Smooth muscle cell (in vitro differentiated cells): ENCODE results near the gene MLPH. TPM values are rescaled to one million over a fixed set of nuclear protein-coding genes. Genes with fewer than 3 reads are reported as not detected.

Experiments
- DNase-seq: peaks from one replicate; lab custom pipeline; 2025; ENCODE audit not compliant: unreplicated experiment; lab: John Stamatoyannopoulos, UW
- H2AFZ ChIP-seq: fragments of 200-600 bp; sonication (generic); 2 replicates; pipeline ENCODE4 v1.6.0; 2016; ENCODE audit warnings: antibody characterized with exemption, low read depth, mild to moderate bottlenecking
- H3F3A ChIP-seq: fragments of 200-600 bp; sonication (generic); 2 replicates; pipeline ENCODE4 v1.6.0; 2017; ENCODE audit warnings: antibody characterized with exemption, low read depth
- H3K27ac ChIP-seq: fragments of 200-600 bp; sonication (generic); 2 replicates; pipeline ENCODE4 v1.5.1; 2016; ENCODE audit warnings: low read depth, mild to moderate bottlenecking
- H3K27me3 ChIP-seq: fragments of 200-600 bp; sonication (generic); 2 replicates; pipeline ENCODE4 v1.6.1; 2016; ENCODE audit warnings: low read depth, mild to moderate bottlenecking
- H3K36me3 ChIP-seq: fragments of 200-600 bp; sonication (generic); 2 replicates; pipeline ENCODE4 v1.5.1; 2016; ENCODE audit warnings: low read depth
- H3K4me1 ChIP-seq: fragments of 200-600 bp; sonication (generic); 2 replicates; pipeline ENCODE4 v1.5.1; 2016; ENCODE audit warnings: low read depth
- H3K4me2 ChIP-seq: fragments of 200-600 bp; sonication (generic); 2 replicates; pipeline ENCODE4 v1.6.0; 2016; ENCODE audit warnings: mild to moderate bottlenecking
- H3K4me3 ChIP-seq: fragments of 200-600 bp; sonication (generic); 2 replicates; pipeline ENCODE4 v1.5.1; 2016; ENCODE audit warnings: mild to moderate bottlenecking
- H3K79me2 ChIP-seq: fragments of 200-600 bp; sonication (generic); 2 replicates; pipeline ENCODE4 v1.6.0; 2016; ENCODE audit warnings: low read depth, mild to moderate bottlenecking
- H3K9ac ChIP-seq: fragments of 200-600 bp; sonication (generic); 2 replicates; pipeline ENCODE4 v1.6.0; 2016; ENCODE audit warnings: low read depth
- H3K9me3 ChIP-seq: fragments of 200-600 bp; sonication (generic); replicated peaks from 2 replicates; pipeline ENCODE4 v1.5.1; 2016; ENCODE audit warnings: low read depth
- H4K20me1 ChIP-seq: fragments of 200-600 bp; sonication (generic); 2 replicates; pipeline ENCODE4 v1.6.0; 2016; ENCODE audit warnings: low read depth
- WGBS: methylation state at CpG from one replicate; pipeline ENCODE4 v1.1.7; 2016; ENCODE audit warnings: low lambda C conversion rate; 5-methylcytosine and 5-hydroxymethylcytosine counted together
- polyA plus RNA-seq: library from polyadenylated mRNA; unstranded; fragments of >200 nt; fragmentation: Nextera tagmentation; extraction: Ambion mirVana; gene quantifications from 2 replicates; pipeline ENCODE4 v1.2.1, GENCODE V29; 2016
- total RNA-seq: library from RNA; depleted of rRNA; stranded (reverse); fragments of >200 nt; gene quantifications from 2 replicates; pipeline ENCODE4 v1.2.3, GENCODE V29; 2014
- TF ChIP-seq, protein P1 (sequence below): fragments of 200-600 bp; sonication (generic); IDR thresholded peaks from 2 replicates; pipeline ENCODE4 v1.5.1; 2017; ENCODE audit warnings: borderline replicate concordance, mild to moderate bottlenecking, antibody characterized with exemption; ENCODE audit not compliant: insufficient read depth, poor library complexity, severe bottlenecking

Gene MLPH
- total and polyA plus RNA-seq, 2 experiments from 2014 or later, result 32.8 to 36.4 TPM

DNA sequence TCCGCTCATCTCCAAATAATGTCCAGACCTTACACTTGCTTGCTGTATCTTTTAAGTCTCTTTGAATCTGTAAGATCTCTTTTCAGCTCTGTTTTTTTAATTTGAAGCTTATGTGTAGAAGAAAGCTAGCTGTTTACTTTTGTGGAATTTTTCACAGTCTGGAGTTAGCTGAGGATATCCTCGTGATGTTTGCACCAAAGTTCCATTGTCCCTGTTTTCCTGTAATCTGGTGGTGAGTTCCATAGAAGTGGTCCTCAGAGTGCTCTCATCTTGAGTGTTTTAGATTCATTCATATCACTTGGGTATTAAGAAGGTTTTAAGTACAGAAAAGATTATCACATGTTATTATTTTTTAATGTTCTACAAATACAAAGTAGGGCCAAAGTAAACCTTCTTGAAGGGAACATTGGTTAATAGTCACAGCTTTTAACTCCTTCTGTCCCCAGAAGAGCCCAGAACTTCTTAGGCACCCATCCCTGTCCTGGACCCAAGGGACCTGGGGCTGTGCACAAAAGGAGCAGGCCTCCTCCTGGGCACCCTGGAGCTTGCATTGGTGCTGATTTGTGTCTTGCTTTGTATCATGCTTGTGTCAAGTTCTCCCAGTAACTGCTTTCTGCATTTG lies 15.0 kb downstream of the MLPH start:
- Histone ChIP-seq H3K9me3 (no peaks in the 10 kb centered on the region), H3K4me3 (no peak overlapping the region), H3K36me3 (no peaks in the 10 kb centered on the region), H2AFZ (no peak overlapping the region), H3F3A (peaks cover 15% of the 10 kb centered on the region), H4K20me1 (no peaks in the 10 kb centered on the region), H3K79me2 (peaks cover 13% of the 10 kb centered on the region), H3K9ac (no peak overlapping the region), H3K27me3 (no peaks in the 10 kb centered on the region), H3K4me2 (peak overlapping the region; percentile 68), H3K27ac (peak overlapping the region; percentile 95), H3K4me1 (peaks cover 12% of the 10 kb centered on the region)
- TF ChIP-seq, protein P1, sequence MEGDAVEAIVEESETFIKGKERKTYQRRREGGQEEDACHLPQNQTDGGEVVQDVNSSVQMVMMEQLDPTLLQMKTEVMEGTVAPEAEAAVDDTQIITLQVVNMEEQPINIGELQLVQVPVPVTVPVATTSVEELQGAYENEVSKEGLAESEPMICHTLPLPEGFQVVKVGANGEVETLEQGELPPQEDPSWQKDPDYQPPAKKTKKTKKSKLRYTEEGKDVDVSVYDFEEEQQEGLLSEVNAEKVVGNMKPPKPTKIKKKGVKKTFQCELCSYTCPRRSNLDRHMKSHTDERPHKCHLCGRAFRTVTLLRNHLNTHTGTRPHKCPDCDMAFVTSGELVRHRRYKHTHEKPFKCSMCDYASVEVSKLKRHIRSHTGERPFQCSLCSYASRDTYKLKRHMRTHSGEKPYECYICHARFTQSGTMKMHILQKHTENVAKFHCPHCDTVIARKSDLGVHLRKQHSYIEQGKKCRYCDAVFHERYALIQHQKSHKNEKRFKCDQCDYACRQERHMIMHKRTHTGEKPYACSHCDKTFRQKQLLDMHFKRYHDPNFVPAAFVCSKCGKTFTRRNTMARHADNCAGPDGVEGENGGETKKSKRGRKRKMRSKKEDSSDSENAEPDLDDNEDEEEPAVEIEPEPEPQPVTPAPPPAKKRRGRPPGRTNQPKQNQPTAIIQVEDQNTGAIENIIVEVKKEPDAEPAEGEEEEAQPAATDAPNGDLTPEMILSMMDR, result no peak
- no peak for DNase-seq
- 59% methylated on average over 2 of the region's 2 CpGs for WGBS

DNA sequence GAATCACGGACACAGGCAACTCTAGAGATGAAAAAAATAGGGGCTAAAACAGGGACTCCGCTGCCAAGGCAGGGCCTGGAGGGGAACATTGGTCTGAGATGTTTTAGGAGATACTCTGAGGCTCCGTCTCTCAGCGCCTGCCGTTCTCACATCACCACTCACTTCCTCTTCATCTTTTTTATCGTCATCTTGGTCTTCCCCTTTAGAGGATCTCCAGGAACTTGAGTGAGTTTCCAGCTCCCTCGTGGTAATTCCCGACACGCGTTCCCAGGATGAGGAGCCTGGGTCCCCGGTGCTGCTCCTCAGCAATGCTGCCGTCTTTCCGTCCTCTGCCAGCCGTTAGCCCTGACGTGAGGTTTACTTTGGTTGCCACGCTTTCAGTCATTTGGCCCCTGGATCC lies 16.1 kb downstream of the MLPH start:
- Histone ChIP-seq H3K27ac (peak overlapping the region; percentile 95), H3K4me3 (no peak overlapping the region), H3K36me3 (no peaks in the 10 kb centered on the region), H4K20me1 (no peaks in the 10 kb centered on the region), H3F3A (peaks cover 15% of the 10 kb centered on the region), H3K27me3 (no peaks in the 10 kb centered on the region), H3K4me1 (peaks cover 12% of the 10 kb centered on the region), H3K4me2 (no peak overlapping the region), H3K9me3 (no peaks in the 10 kb centered on the region), H2AFZ (no peak overlapping the region), H3K9ac (no peak overlapping the region), H3K79me2 (peaks cover 13% of the 10 kb centered on the region)
- no peak for DNase-seq
- TF ChIP-seq, protein P1, result no peak
- WGBS, result 94% methylated on average over 16 of the region's 16 CpGs

DNA sequence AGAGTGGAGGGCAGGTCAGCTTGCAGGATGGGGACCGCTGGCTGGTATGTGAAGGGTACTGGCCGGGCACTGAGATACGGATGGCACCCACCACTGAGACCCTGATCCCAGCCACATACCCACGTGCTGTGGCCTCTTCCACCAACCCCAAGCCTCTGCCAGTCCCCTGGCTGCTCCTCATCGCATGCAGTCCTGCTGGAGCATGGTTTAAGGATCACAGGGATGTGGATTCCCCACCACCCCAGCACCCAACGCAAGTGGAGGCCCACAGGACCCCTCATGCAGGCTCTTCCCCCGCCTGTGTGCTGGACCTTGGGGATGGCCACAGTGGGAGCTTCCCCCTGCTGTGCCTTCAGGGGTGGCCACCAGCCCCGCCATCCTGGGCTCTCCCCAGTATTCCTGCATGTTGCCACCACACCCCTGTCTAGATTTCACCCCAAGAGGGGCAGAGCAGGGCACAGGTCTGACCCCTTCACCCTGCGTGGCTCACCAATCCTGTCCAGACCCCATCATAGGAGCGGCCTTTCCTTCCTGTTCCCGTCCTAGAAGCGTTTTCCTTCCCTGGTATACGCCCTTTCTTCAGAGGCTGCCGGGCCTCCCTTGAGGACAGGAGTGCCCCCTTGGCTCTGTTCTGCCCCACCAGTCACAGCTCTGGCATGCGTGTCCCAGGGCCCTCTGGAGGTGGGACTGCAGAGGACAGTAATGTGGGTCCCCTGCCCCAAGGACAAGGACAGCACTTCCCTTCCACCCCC lies 18.3 kb downstream of the MLPH start:
- H3K4me2 ChIP-seq, result no peak overlapping the region
- H3F3A ChIP-seq, result peaks cover 10% of the 10 kb centered on the region
- no peaks in the 10 kb centered on the region for H3K9me3 ChIP-seq
- H3K4me3 ChIP-seq, result no peak overlapping the region
- no peaks in the 10 kb centered on the region for H4K20me1 ChIP-seq
- H3K9ac ChIP-seq, result no peak overlapping the region
- H3K27ac ChIP-seq, result no peak overlapping the region
- no peaks in the 10 kb centered on the region for H3K27me3 ChIP-seq
- TF ChIP-seq, protein P1, result no peak
- peaks cover 11% of the 10 kb centered on the region for H3K79me2 ChIP-seq
- no peak for DNase-seq
- H2AFZ ChIP-seq, result no peak overlapping the region
- H3K36me3 ChIP-seq, result no peaks in the 10 kb centered on the region
- peaks cover 12% of the 10 kb centered on the region for H3K4me1 ChIP-seq
- WGBS, result 98% methylated on average over 15 of the region's 15 CpGs
